Measurements from ENCODE around the gene ATF6.
A peak's percentile ranks its signal among the peaks of the same experiment; 100 is the strongest.
"Not testable (repeated sequence)": the region's sequence is repeated elsewhere in the genome, so short reads cannot be mapped to it uniquely, and the experiment has no call there.

Gene ATF6

GRCh38 chr1:161766102-161766981 is at the start of gene ATF6:
TSS of gene ATF6 (plus strand) at chr1:161766320. CDS start at chr1:161766361, 41 bp downstream.
- peak; percentile 95 for DNase-seq

GRCh38 chr1:161718559-161719324 is 47.4 kb upstream of the ATF6 start:
- no peak for DNase-seq

- DNase-seq: no peak
Measured at GRCh38 chr1:161719325-161719611, 46.9 kb upstream of the ATF6 start.

GRCh38 chr1:161720422-161720821 is 45.7 kb upstream of the ATF6 start:
- DNase-seq: peak; percentile 55

- DNase-seq: peak; percentile 27
Measured at GRCh38 chr1:161720956-161721737, 45.0 kb upstream of the ATF6 start, which contains the start of gene FCRLB. TSS of gene FCRLB (plus strand) at chr1:161721544. CDS start at chr1:161722673, 1,129 bp downstream.

- peak; percentile 71 for DNase-seq
Measured at GRCh38 chr1:161721738-161722343, 44.3 kb upstream of the ATF6 start.

GRCh38 chr1:161722406-161722805 is 43.7 kb upstream of the ATF6 start:
- no peak for DNase-seq

- no peak for DNase-seq
Measured at GRCh38 chr1:161723459-161724141, 42.5 kb upstream of the ATF6 start.

- not testable (repeated sequence) for DNase-seq
Measured at GRCh38 chr1:161725258-161725907, 40.7 kb upstream of the ATF6 start.

- DNase-seq: peak; percentile 77
Measured at GRCh38 chr1:161725908-161726472, 40.1 kb upstream of the ATF6 start.

- peak; percentile 95 for DNase-seq
Measured at GRCh38 chr1:161726473-161727255, 39.5 kb upstream of the ATF6 start.

- peak; percentile 72 for DNase-seq
Measured at GRCh38 chr1:161727256-161727924, 38.7 kb upstream of the ATF6 start.

- no peak for DNase-seq
Measured at GRCh38 chr1:161728376-161729226, 37.5 kb upstream of the ATF6 start.

- no peak for DNase-seq
Measured at GRCh38 chr1:161730050-161730564, 36.0 kb upstream of the ATF6 start.

GRCh38 chr1:161731241-161731640 is 34.9 kb upstream of the ATF6 start:
- DNase-seq: no peak

GRCh38 chr1:161731981-161732718 is 34.0 kb upstream of the ATF6 start:
- DNase-seq: peak; percentile 43

- DNase-seq: no peak
Measured at GRCh38 chr1:161733526-161733925, 32.6 kb upstream of the ATF6 start.

- no peak for DNase-seq
Measured at GRCh38 chr1:161735837-161736236, 30.3 kb upstream of the ATF6 start.

All from hematopoietic multipotent progenitor cell treated with erythropoietin and hydrocortisone succinate and interleukin-3 and kit ligand, for 6 days (in vitro differentiated cells).